ENCODE results near the gene LEAP2.

Gene LEAP2

GRCh38 chr5:132889501-132889900 is 16.0 kb downstream of the LEAP2 start:
- no peak for TF ChIP-seq CTCF (IDR thresholded peaks at IDR 0.05; ENCODE audit: low read depth, low read length, missing control alignments)
- no peak overlapping the region for H3K4me3 ChIP-seq (ENCODE audit: low read depth, low read length)
- no peak for DNase-seq (ENCODE audit: low read depth)

DNA sequence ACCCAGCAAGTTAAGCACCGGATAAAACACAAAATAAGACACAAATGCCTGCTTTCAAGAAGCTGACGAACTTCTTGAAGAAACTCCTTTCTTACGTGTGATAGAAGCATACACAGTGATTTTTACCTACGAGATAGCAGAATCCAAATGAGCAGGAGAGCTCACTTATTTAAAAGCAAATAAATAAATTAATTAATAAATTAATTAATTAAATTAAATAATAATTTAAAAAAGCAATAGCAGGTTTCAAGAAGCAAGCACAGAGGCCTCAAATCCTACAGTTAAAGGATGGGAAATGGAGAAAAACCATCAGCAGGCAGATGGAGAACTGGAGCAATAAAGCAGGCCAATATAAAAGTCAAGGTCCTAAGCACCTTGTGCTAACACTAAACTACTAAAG is 17.3 kb downstream of the LEAP2 start:
- DNase-seq (ENCODE audit: low read depth), result no peak
- H3K4me3 ChIP-seq (ENCODE audit: low read depth, low read length), result no peak overlapping the region
- no peak for TF ChIP-seq CTCF (IDR thresholded peaks at IDR 0.05; ENCODE audit: low read depth, low read length, missing control alignments)

DNA sequence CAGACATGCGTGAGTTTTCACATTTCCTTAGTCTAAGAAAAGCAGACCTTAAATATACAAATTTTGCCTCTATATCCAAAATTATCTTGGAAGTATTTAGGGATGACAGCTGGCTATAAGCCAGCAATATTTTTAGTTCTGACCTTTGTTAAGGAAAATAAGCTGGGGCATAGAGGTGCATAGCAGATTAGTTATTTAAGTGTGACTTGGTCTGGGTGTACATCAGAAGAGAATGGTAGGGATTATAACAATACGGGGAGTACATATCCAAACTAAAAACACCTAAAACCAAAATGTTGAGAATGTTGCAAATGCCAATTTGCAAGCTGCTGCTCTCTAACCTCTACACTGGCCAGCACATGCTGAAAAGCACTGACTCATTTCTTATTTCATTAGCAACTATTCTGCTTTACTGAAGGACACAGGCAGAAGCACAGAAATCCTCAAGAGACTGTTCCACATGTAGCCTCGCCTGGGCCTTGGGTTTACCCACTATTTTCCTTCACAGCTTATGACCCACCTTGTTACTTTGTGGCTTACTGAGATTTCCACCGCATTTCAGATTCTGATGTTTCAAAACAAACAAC is 22.3 kb downstream of the LEAP2 start:
- no peak for TF ChIP-seq CTCF (IDR thresholded peaks at IDR 0.05; ENCODE audit: low read depth, low read length, missing control alignments)
- H3K4me3 ChIP-seq (ENCODE audit: low read depth, low read length), result no peak overlapping the region
- no peak for DNase-seq (ENCODE audit: low read depth)

GRCh38 chr5:132896685-132897084 is 23.2 kb downstream of the LEAP2 start:
- DNase-seq (ENCODE audit: low read depth), result no peak
- H3K4me3 ChIP-seq (ENCODE audit: low read depth, low read length), result no peak overlapping the region
- TF ChIP-seq CTCF (IDR thresholded peaks at IDR 0.05; ENCODE audit: low read depth, low read length, missing control alignments), result no peak

GRCh38 chr5:132898094-132898493 is 24.6 kb downstream of the LEAP2 start:
- no peak overlapping the region for H3K4me3 ChIP-seq (ENCODE audit: low read depth, low read length)
- DNase-seq (ENCODE audit: low read depth), result no peak
- TF ChIP-seq CTCF (IDR thresholded peaks at IDR 0.05; ENCODE audit: low read depth, low read length, missing control alignments), result no peak

- no peak for DNase-seq (ENCODE audit: low read depth)
- TF ChIP-seq CTCF (IDR thresholded peaks at IDR 0.05; ENCODE audit: low read depth, low read length, missing control alignments), result no peak
- H3K4me3 ChIP-seq (ENCODE audit: low read depth, low read length), result no peak overlapping the region
Measured at GRCh38 chr5:132901036-132901435, 27.6 kb downstream of the LEAP2 start.

- no peak overlapping the region for H3K4me3 ChIP-seq (ENCODE audit: low read depth, low read length)
- DNase-seq (ENCODE audit: low read depth), result no peak
- TF ChIP-seq CTCF (IDR thresholded peaks at IDR 0.05; ENCODE audit: low read depth, low read length, missing control alignments), result no peak
Measured at GRCh38 chr5:132901730-132902129, 28.3 kb downstream of the LEAP2 start.
